Subcutaneous adipose tissue (tissue), 4 donors: ENCODE measurements around the gene MBD5. TPM values are rescaled to one million over a fixed set of nuclear protein-coding genes. Genes with fewer than 3 reads are reported as not detected.

Experiments
- small RNA-seq: library from RNA; depleted of rRNA; stranded (forward); fragments of <200 nt; gene quantifications from one replicate; pipeline ENCODE3, GENCODE V24; 2016
- total RNA-seq, 4 donors: library from RNA; depleted of rRNA; stranded (reverse); fragments of >200 nt; gene quantifications; one replicate each; pipeline ENCODE4 v1.1.0, GENCODE V29; 2016
- TF ChIP-seq, protein P1 (sequence below): fragments of 450-650 bp; IDR thresholded peaks from one replicate; pipeline ENCODE4 v1.5.1; 2016; ENCODE audit warnings: low read depth, mild to moderate bottlenecking, control low read depth, antibody characterized with exemption, moderate library complexity

MBD5 gene
- total RNA-seq, 4 donors from 2014 or later, result 29.4 to 35.0 (median 32.9) TPM

DNA sequence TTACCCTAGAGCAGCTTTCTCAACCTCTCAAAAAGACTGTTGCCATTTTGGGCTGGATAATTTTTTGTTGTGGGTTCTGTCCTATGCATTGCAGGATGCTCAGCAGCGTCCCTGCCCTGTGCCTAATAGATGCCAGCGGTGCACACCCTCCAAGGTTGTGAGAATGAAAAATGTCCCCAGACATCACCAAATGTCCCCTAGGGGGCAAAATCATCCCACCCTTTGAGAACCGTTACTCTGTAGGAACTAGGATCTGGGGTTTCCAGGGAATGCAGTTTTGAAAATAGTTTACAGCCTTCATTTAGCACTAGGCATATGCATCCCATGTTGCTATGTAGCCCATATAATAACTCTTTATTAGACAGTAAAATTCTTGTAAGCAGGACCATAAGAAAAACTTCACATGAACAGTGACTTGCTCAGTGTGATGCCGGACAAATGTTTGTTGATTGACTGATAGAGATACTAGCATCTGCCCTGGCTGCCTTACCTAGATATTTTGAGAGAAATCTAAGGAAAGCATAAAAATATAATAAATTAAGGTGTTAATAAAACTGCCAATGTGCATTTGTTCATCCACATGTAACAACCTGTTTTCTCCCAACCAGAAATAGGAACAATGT lies 544.5 kb downstream of the MBD5 start:
- TF ChIP-seq, protein P1, sequence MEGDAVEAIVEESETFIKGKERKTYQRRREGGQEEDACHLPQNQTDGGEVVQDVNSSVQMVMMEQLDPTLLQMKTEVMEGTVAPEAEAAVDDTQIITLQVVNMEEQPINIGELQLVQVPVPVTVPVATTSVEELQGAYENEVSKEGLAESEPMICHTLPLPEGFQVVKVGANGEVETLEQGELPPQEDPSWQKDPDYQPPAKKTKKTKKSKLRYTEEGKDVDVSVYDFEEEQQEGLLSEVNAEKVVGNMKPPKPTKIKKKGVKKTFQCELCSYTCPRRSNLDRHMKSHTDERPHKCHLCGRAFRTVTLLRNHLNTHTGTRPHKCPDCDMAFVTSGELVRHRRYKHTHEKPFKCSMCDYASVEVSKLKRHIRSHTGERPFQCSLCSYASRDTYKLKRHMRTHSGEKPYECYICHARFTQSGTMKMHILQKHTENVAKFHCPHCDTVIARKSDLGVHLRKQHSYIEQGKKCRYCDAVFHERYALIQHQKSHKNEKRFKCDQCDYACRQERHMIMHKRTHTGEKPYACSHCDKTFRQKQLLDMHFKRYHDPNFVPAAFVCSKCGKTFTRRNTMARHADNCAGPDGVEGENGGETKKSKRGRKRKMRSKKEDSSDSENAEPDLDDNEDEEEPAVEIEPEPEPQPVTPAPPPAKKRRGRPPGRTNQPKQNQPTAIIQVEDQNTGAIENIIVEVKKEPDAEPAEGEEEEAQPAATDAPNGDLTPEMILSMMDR, result no peak

Small RNA genes within 50 kb of the gene (small RNA-seq; reads per million reads assigned to genes)
- gene RF00554, result not detected

Other genes starting within 250 kb of the MBD5 start
- gene ACVR2A, start 176.1 kb upstream of the MBD5 start, total RNA-seq, result 10 to 100 TPM; 21.1 to 32.4 (median 22.6) TPM
- gene ORC4, start 354 bp upstream of the MBD5 start, total RNA-seq, result 10 to 100 TPM; 15.8 to 50.1 (median 36.8) TPM